GM21529 (cell line): ENCODE results near the gene PTAR1.

Experiments
- ATAC-seq: cut with Tn5 transposase; IDR thresholded peaks from one replicate; pipeline ENCODE4 v1.9.1; 2021; ENCODE audit not compliant: unreplicated experiment

Gene PTAR1

DNA sequence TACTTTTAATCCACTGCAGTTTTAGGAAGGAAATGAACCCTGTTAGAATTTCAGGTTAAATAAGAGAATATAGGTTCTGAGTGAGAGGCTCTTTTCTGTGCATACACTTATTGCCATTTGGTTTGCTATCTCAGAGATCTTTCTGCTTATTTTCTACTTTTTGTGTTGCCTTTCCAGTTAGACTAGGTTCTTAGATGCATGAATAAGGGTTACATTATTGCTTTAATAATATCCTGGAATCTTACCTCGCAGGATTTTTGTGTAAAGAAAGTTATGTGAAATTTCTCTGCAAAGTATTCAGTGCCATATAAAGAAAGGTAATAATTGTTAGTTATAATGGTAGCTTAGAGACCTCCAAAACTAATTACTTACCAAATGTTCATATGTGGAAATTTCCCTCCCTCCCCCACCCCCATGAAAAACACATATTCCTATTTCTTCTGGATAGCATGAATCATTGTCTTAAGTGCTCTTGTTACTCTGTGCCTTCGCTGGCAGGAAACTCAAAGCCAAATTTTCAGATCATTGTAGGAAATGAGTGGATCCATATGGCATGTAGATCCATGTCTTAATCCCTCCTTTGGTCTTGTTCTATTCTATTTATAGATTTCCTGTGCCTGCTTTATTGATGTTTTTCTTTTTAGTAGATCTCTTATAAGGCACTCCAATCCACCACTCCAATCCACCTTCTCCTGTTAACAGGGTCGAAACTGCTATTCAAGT lies 84.9 kb downstream of the PTAR1 start:
- no peak for ATAC-seq

GRCh38 chr9:69674112-69674685 lies 85.6 kb downstream of the PTAR1 start:
- no peak for ATAC-seq

DNA sequence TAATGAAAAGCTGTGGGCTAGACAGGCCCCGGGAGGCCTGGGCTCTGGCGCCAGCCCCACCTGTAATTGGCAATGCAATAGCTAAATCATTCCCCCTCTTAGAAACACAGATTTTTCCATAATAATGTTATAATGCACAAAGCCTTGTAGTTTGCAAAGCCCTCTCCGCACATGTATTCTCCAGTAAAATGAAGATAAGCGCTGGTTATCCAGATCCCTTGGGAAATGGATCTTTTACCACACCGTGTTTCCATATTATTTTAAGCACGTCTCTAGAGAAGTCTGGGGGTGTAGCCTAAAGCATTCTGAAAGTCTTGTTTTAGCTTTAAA lies 86.5 kb downstream of the PTAR1 start:
- ATAC-seq = no peak

GRCh38 chr9:69672596-69673310 lies 87.1 kb downstream of the PTAR1 start:
- peak; percentile 96 for ATAC-seq

GRCh38 chr9:69671879-69672595 lies 87.8 kb downstream of the PTAR1 start, which contains the start of gene APBA1:
Gene APBA1, minus strand, starts transcription at chr9:69672371.
- peak; percentile 23 for ATAC-seq

DNA sequence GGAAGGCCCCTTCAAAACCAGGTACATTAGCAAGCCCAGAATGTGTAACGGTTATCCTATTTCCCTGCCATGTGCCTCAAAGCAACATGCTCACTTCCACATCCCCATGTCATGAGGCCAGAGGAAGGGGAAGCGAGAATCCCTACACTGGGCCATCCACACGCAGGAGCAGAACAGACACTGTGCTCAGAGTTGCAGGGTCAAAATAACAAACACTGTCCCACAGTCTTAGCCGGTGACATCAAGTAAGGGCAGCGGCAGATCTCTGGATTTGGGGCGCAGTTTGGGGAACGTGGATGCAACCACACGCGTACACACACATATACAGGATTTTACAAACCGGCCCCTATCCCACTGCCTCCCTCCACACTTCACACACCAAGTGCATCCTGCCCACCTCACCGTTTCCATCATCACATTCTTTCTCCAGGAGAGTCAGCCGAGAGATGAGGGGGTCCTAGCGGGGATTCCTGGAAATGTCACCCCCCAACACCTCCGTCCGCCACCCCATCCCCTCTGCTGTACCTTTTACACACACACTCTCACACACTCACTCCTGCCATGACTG lies 88.4 kb downstream of the PTAR1 start:
- no peak for ATAC-seq

GRCh38 chr9:69667306-69667705 lies 92.5 kb downstream of the PTAR1 start:
- ATAC-seq = no peak

GRCh38 chr9:69660304-69660703 lies 99.5 kb downstream of the PTAR1 start:
- no peak for ATAC-seq
